HG03457 (cell line): ENCODE results near the gene ANXA8.
"Not testable (repeated sequence)": the region's sequence is repeated elsewhere in the genome, so short reads cannot be mapped to it uniquely, and the experiment has no call there.

ENCODE experiments used
- ATAC-seq: cut with Tn5 transposase; IDR thresholded peaks from one replicate; pipeline ENCODE4 v1.9.1; 2021; ENCODE audit warnings: moderate number of reproducible peaks; ENCODE audit not compliant: unreplicated experiment

The ANXA8 gene

GRCh38 chr10:47483923-47484322 lies at the start of gene ANXA8:
Gene ANXA8 (minus strand): TSS chr10:47484115. CDS start chr10:47483933, 182 bp downstream.
- not testable (repeated sequence) for ATAC-seq

GRCh38 chr10:47523475-47523874 lies 39.6 kb upstream of the ANXA8 start, which contains the start of gene AGAP9:
Gene AGAP9 (minus strand): TSS chr10:47523638. CDS start chr10:47523526, 112 bp downstream.
- ATAC-seq: not testable (repeated sequence)

- ATAC-seq: not testable (repeated sequence)
These were observed 18.4 kb upstream of the ANXA8 start for GRCh38 chr10:47502313-47502712.

- ATAC-seq: not testable (repeated sequence)
These were observed 10.3 kb upstream of the ANXA8 start for GRCh38 chr10:47494226-47494625.

- not testable (repeated sequence) for ATAC-seq
These were observed 7.7 kb upstream of the ANXA8 start, which contains the start of gene FAM25G for GRCh38 chr10:47491600-47491999. Gene FAM25G (minus strand): TSS chr10:47491700. CDS start chr10:47491674, 26 bp downstream.

- ATAC-seq: not testable (repeated sequence)
These were observed 5.7 kb upstream of the ANXA8 start for GRCh38 chr10:47489630-47490029.

GRCh38 chr10:47485943-47486342 lies 2.0 kb upstream of the ANXA8 start:
- not testable (repeated sequence) for ATAC-seq

GRCh38 chr10:47484786-47485185 lies 871 bp upstream of the ANXA8 start:
- ATAC-seq: not testable (repeated sequence)

- not testable (repeated sequence) for ATAC-seq
These were observed 1.5 kb downstream of the ANXA8 start for GRCh38 chr10:47482367-47482766.

GRCh38 chr10:47481768-47482181 lies 2.1 kb downstream of the ANXA8 start:
- ATAC-seq: not testable (repeated sequence)

GRCh38 chr10:47481182-47481766 lies 2.6 kb downstream of the ANXA8 start:
- not testable (repeated sequence) for ATAC-seq

- not testable (repeated sequence) for ATAC-seq
These were observed 3.8 kb downstream of the ANXA8 start for GRCh38 chr10:47480133-47480532.

- ATAC-seq: not testable (repeated sequence)
These were observed 5.8 kb downstream of the ANXA8 start for GRCh38 chr10:47478114-47478513.

GRCh38 chr10:47477078-47477477 lies 6.8 kb downstream of the ANXA8 start:
- not testable (repeated sequence) for ATAC-seq

GRCh38 chr10:47475101-47475500 lies 8.8 kb downstream of the ANXA8 start:
- ATAC-seq: not testable (repeated sequence)

- not testable (repeated sequence) for ATAC-seq
These were observed 10.4 kb downstream of the ANXA8 start for GRCh38 chr10:47473516-47473915.

- not testable (repeated sequence) for ATAC-seq
These were observed 11.3 kb downstream of the ANXA8 start for GRCh38 chr10:47472647-47473046.

GRCh38 chr10:47472072-47472471 lies 11.8 kb downstream of the ANXA8 start:
- ATAC-seq: not testable (repeated sequence)

- not testable (repeated sequence) for ATAC-seq
These were observed 15.0 kb downstream of the ANXA8 start for GRCh38 chr10:47468731-47469528.

GRCh38 chr10:47467957-47468356 lies 16.0 kb downstream of the ANXA8 start:
- not testable (repeated sequence) for ATAC-seq

- ATAC-seq: not testable (repeated sequence)
These were observed 16.5 kb downstream of the ANXA8 start for GRCh38 chr10:47467458-47467857.
